Neural cell (in vitro differentiated cells): ENCODE measurements around the gene CUEDC1. TPM values are rescaled to one million over a fixed set of nuclear protein-coding genes. Genes with fewer than 3 reads are reported as not detected.

ENCODE experiments used
- H2AFZ ChIP-seq: fragments of 200-600, 300-800 bp; sonication (generic), shearing (Covaris generic); 2 replicates; pipeline ENCODE4 v1.6.0; 2014; ENCODE audit warnings: low read depth, mild to moderate bottlenecking, antibody characterized with exemption, low read length, moderate library complexity
- H3F3A ChIP-seq: fragments of 200-600 bp; shearing (Covaris generic); 2 replicates; pipeline ENCODE4 v1.6.1; 2016; ENCODE audit warnings: mild to moderate bottlenecking, moderate library complexity, mixed read lengths, antibody characterized with exemption, low read length; ENCODE audit not compliant: insufficient read depth, poor library complexity, severe bottlenecking
- H3K27ac ChIP-seq: fragments of 200-600, 300-800 bp; sonication (generic), shearing (Covaris generic); 2 replicates; pipeline ENCODE4 v1.5.1; 2014; ENCODE audit warnings: mild to moderate bottlenecking, low read length, moderate library complexity
- H3K27me3 ChIP-seq: fragments of 300-800, 200-600 bp; sonication (generic), shearing (Covaris generic); 2 replicates; pipeline ENCODE4 v1.6.0; 2014; ENCODE audit warnings: mild to moderate bottlenecking, low read depth, low read length, moderate library complexity; ENCODE audit not compliant: insufficient read depth
- H3K36me3 ChIP-seq: fragments of 300-800, 200-600 bp; sonication (generic), shearing (Covaris generic); 2 replicates; pipeline ENCODE4 v1.5.1; 2014; ENCODE audit warnings: mild to moderate bottlenecking, antibody characterized with exemption, low read length, moderate library complexity; ENCODE audit not compliant: insufficient read depth
- H3K4me2 ChIP-seq: fragments of 300-800, 200-600 bp; sonication (generic), shearing (Covaris generic); 2 replicates; pipeline ENCODE4 v1.6.0; 2014; ENCODE audit warnings: mild to moderate bottlenecking, low read length
- H3K4me3 ChIP-seq: fragments of 300-800, 200-600 bp; sonication (generic), shearing (Covaris generic); 2 replicates; pipeline ENCODE4 v1.5.1; 2014; ENCODE audit warnings: mild to moderate bottlenecking, low read length, moderate library complexity
- H3K79me2 ChIP-seq: fragments of 200-600 bp; shearing (Covaris generic); replicated peaks from 2 replicates; pipeline ENCODE4 v1.6.0; 2014; ENCODE audit warnings: mild to moderate bottlenecking, low read length, moderate library complexity; ENCODE audit not compliant: insufficient read depth
- H3K9ac ChIP-seq: fragments of 300-800, 200-600 bp; sonication (generic), shearing (Covaris generic); 2 replicates; pipeline ENCODE4 v1.6.1; 2016; ENCODE audit warnings: mild to moderate bottlenecking, low read length, mixed read lengths
- H3K9me2 ChIP-seq: fragments of 200-600 bp; shearing (Covaris generic); 2 replicates; pipeline ENCODE4 v1.6.1; 2016; ENCODE audit warnings: mild to moderate bottlenecking, low read length, mixed read lengths; ENCODE audit not compliant: insufficient read depth
- H3K9me3 ChIP-seq: fragments of 200-600, 300-800 bp; sonication (generic), shearing (Covaris generic); 2 replicates; pipeline ENCODE4 v1.6.1; 2016; ENCODE audit warnings: mild to moderate bottlenecking, mixed run types, low read length, moderate library complexity, mixed read lengths
- H4K20me1 ChIP-seq: fragments of 200-600 bp; shearing (Covaris generic); 2 replicates; pipeline ENCODE4 v1.6.1; 2016; ENCODE audit warnings: mild to moderate bottlenecking, mixed run types; ENCODE audit not compliant: insufficient read depth
- EP300 ChIP-seq: fragments of 450-650 bp; conservative IDR thresholded peaks from 2 replicates; pipeline ENCODE4 v1.6.1; 2014; ENCODE audit warnings: antibody characterized with exemption, mild to moderate bottlenecking, moderate library complexity; ENCODE audit not compliant: poor library complexity, severe bottlenecking
- EZH2 ChIP-seq: fragments of 200-600, 300-800 bp; shearing (Covaris generic), sonication (generic); IDR thresholded peaks from 2 replicates; pipeline ENCODE4 v1.6.1; 2014; ENCODE audit warnings: antibody characterized with exemption, low read length, borderline replicate concordance, mild to moderate bottlenecking; ENCODE audit not compliant: insufficient read depth, poor library complexity, severe bottlenecking
- MXI1 ChIP-seq: fragments of 450-650 bp; conservative IDR thresholded peaks from 2 replicates; pipeline ENCODE4 v1.6.1; 2014; ENCODE audit warnings: antibody characterized with exemption, mild to moderate bottlenecking; ENCODE audit not compliant: poor library complexity, severe bottlenecking
- POLR2AphosphoS5 ChIP-seq: IDR thresholded peaks from 2 replicates; pipeline ENCODE4 v1.6.1; 2012
- RAD21 ChIP-seq: fragments of 450-650 bp; conservative IDR thresholded peaks from 2 replicates; pipeline ENCODE4 v1.6.1; 2014; ENCODE audit warnings: antibody characterized with exemption, mild to moderate bottlenecking, moderate library complexity
- SMC3 ChIP-seq: fragments of 450-650 bp; conservative IDR thresholded peaks from 2 replicates; pipeline ENCODE4 v1.6.1; 2014; ENCODE audit warnings: antibody characterized with exemption, mild to moderate bottlenecking, moderate library complexity; ENCODE audit not compliant: poor library complexity
- TAF1 ChIP-seq: IDR thresholded peaks from 2 replicates; pipeline ENCODE4 v1.6.1; 2012; ENCODE audit warnings: low read depth
- polyA plus RNA-seq: library from polyadenylated mRNA; depleted of rRNA; stranded (reverse); fragments of >200 nt; gene quantifications from 2 replicates; pipeline ENCODE4 v1.2.3, GENCODE V29; 2014
- TF ChIP-seq, protein P1 (sequence below): IDR thresholded peaks from 2 replicates; pipeline ENCODE4 v1.6.1; 2012; ENCODE audit warnings: borderline replicate concordance
- TF ChIP-seq, protein P2 (sequence below): fragments of 450-650 bp; IDR thresholded peaks from 2 replicates; pipeline ENCODE4 v1.5.1; 2014; ENCODE audit warnings: antibody characterized with exemption, mild to moderate bottlenecking, moderate library complexity; ENCODE audit not compliant: poor library complexity, severe bottlenecking

The CUEDC1 gene
- polyA plus RNA-seq, 1 donor from 2014 or later, result 27.0 TPM

DNA sequence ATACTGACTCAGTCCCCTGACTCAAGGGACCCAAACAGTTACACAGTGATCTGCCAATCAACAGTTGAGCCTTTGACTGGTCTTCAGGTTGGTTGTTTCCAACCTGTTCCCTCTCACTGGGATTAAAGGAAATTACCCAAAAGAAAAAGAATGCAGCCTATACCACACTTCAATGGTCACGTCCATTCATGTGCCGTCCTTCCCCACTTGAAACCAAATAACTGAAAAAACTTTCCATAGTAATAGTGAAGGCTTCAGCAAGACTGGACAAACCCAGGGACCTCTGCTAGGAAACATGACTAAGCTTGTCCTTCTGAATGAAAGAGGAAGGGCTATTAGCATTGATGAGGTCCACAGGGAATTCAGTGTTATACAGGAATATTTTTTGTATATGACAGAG is 135.9 kb downstream of the CUEDC1 start:
- Histone ChIP-seq H3F3A (no peaks in the 10 kb centered on the region), H3K9me2 (no peaks in the 10 kb centered on the region), H3K79me2 (no peaks in the 10 kb centered on the region), H3K27me3 (no peaks in the 10 kb centered on the region), H3K4me3 (no peak overlapping the region), H2AFZ (no peak overlapping the region), H4K20me1 (no peaks in the 10 kb centered on the region), H3K9ac (no peak overlapping the region), H3K9me3 (no peaks in the 10 kb centered on the region), H3K36me3 (no peaks in the 10 kb centered on the region), H3K4me2 (no peak overlapping the region), H3K27ac (no peak overlapping the region)
- TF ChIP-seq, protein P1, sequence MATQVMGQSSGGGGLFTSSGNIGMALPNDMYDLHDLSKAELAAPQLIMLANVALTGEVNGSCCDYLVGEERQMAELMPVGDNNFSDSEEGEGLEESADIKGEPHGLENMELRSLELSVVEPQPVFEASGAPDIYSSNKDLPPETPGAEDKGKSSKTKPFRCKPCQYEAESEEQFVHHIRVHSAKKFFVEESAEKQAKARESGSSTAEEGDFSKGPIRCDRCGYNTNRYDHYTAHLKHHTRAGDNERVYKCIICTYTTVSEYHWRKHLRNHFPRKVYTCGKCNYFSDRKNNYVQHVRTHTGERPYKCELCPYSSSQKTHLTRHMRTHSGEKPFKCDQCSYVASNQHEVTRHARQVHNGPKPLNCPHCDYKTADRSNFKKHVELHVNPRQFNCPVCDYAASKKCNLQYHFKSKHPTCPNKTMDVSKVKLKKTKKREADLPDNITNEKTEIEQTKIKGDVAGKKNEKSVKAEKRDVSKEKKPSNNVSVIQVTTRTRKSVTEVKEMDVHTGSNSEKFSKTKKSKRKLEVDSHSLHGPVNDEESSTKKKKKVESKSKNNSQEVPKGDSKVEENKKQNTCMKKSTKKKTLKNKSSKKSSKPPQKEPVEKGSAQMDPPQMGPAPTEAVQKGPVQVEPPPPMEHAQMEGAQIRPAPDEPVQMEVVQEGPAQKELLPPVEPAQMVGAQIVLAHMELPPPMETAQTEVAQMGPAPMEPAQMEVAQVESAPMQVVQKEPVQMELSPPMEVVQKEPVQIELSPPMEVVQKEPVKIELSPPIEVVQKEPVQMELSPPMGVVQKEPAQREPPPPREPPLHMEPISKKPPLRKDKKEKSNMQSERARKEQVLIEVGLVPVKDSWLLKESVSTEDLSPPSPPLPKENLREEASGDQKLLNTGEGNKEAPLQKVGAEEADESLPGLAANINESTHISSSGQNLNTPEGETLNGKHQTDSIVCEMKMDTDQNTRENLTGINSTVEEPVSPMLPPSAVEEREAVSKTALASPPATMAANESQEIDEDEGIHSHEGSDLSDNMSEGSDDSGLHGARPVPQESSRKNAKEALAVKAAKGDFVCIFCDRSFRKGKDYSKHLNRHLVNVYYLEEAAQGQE, result no peak

DNA sequence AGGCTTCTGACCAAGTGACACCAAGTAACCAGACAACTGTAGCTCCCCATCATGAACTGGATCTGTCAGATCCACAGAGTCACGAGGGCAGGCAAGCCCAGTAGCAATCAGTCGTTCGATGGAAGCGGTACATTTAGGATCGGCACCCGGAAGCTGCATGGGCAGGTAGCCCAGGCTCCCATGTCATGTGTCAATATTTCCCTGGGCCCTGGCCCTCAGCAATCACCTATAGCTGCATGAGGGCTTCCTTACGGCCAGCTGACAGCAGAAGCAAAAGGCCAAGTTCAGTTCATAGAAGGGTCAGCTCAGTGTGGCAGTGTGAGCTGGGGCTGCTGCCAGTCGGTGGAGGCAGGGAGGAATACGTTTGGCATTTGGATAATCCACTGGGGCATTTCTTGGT is 137.1 kb downstream of the CUEDC1 start:
- no peaks in the 10 kb centered on the region for H3K36me3 ChIP-seq
- no peaks in the 10 kb centered on the region for H4K20me1 ChIP-seq
- TF ChIP-seq MXI1, result no peak
- TF ChIP-seq RAD21, result no peak
- TF ChIP-seq, protein P2, sequence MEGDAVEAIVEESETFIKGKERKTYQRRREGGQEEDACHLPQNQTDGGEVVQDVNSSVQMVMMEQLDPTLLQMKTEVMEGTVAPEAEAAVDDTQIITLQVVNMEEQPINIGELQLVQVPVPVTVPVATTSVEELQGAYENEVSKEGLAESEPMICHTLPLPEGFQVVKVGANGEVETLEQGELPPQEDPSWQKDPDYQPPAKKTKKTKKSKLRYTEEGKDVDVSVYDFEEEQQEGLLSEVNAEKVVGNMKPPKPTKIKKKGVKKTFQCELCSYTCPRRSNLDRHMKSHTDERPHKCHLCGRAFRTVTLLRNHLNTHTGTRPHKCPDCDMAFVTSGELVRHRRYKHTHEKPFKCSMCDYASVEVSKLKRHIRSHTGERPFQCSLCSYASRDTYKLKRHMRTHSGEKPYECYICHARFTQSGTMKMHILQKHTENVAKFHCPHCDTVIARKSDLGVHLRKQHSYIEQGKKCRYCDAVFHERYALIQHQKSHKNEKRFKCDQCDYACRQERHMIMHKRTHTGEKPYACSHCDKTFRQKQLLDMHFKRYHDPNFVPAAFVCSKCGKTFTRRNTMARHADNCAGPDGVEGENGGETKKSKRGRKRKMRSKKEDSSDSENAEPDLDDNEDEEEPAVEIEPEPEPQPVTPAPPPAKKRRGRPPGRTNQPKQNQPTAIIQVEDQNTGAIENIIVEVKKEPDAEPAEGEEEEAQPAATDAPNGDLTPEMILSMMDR, result no peak
- TF ChIP-seq, protein P1, result no peak
- TF ChIP-seq EZH2, result no peak
- no peak for TF ChIP-seq EP300
- no peak for TF ChIP-seq TAF1
- TF ChIP-seq POLR2AphosphoS5, result no peak
- TF ChIP-seq SMC3, result no peak
- no peak overlapping the region for H3K4me2 ChIP-seq
- H3K27ac ChIP-seq, result no peak overlapping the region
- no peaks in the 10 kb centered on the region for H3K9me3 ChIP-seq
- no peak overlapping the region for H2AFZ ChIP-seq
- H3F3A ChIP-seq, result no peaks in the 10 kb centered on the region
- H3K9me2 ChIP-seq, result no peaks in the 10 kb centered on the region
- H3K4me3 ChIP-seq, result no peak overlapping the region
- no peak overlapping the region for H3K9ac ChIP-seq
- H3K27me3 ChIP-seq, result no peaks in the 10 kb centered on the region
- H3K79me2 ChIP-seq, result no peaks in the 10 kb centered on the region
